ENCODE results near the gene CXCR4.
"Not testable (repeated sequence)": the region's sequence is repeated elsewhere in the genome, so short reads cannot be mapped to it uniquely, and the experiment has no call there.

GRCh38 chr2:136087901-136088460 lies 30.0 kb downstream of the CXCR4 start:
- not testable (repeated sequence) for TF ChIP-seq CBFB (CRISPR knock-in tag; IDR thresholded peaks at IDR 0.05; ENCODE audit: low read depth); CTCF (IDR thresholded peaks at IDR 0.05); CREB1 (CRISPR knock-in tag; IDR thresholded peaks at IDR 0.05); MYBL2 (CRISPR knock-in tag; IDR thresholded peaks at IDR 0.05); ATF6 (CRISPR knock-in tag; IDR thresholded peaks at IDR 0.05); FOXJ3 (CRISPR knock-in tag; IDR thresholded peaks at IDR 0.05; ENCODE audit: borderline replicate concordance); TCF7 (CRISPR knock-in tag; IDR thresholded peaks at IDR 0.05; ENCODE audit: low read depth)

All from WTC11 (cell line).